Measurements from ENCODE around the gene NXPH1. TPM values are rescaled to one million over a fixed set of nuclear protein-coding genes. Genes with fewer than 3 reads are reported as not detected.

Gene NXPH1
- total RNA-seq, 4 donors from 2014 or later: not detected

DNA sequence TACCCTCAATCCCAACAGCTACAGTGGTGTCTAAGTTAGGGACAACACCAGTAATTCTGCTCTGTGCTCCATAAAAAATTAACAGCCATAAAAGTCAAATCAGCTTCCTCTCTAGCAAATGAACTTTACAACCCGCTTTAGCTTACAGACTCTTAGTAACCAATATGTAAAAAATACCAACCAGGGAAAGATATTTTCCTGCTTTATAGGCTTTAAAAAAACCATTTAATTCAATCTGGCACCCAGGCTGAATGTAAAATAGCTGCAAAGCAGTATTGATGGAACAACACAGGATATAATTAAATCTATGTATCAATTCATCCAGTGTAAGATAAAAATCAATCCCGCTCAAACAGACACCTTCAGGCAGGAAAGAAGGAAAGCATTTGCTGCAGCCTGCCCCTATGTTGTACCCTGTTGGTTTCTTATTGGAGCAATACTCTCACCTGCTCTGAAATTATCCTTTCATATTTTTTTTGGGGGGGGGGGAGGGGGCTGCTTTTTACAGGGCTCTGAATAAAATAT, 98.6 kb downstream of the NXPH1 start:
- Histone ChIP-seq H3K27me3 (no peaks in the 10 kb centered on the region), H3K27ac (no peak overlapping the region), H3K36me3 (no peaks in the 10 kb centered on the region), H3K4me3 (no peak overlapping the region), H3K9me3 (no peaks in the 10 kb centered on the region), H3K4me1 (no peaks in the 10 kb centered on the region)
- no peak for TF ChIP-seq POLR2A (IDR thresholded peaks at IDR 0.05)
- TF ChIP-seq, protein P1, sequence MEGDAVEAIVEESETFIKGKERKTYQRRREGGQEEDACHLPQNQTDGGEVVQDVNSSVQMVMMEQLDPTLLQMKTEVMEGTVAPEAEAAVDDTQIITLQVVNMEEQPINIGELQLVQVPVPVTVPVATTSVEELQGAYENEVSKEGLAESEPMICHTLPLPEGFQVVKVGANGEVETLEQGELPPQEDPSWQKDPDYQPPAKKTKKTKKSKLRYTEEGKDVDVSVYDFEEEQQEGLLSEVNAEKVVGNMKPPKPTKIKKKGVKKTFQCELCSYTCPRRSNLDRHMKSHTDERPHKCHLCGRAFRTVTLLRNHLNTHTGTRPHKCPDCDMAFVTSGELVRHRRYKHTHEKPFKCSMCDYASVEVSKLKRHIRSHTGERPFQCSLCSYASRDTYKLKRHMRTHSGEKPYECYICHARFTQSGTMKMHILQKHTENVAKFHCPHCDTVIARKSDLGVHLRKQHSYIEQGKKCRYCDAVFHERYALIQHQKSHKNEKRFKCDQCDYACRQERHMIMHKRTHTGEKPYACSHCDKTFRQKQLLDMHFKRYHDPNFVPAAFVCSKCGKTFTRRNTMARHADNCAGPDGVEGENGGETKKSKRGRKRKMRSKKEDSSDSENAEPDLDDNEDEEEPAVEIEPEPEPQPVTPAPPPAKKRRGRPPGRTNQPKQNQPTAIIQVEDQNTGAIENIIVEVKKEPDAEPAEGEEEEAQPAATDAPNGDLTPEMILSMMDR (IDR thresholded peaks at IDR 0.05): no peak
- no peak for DNase-seq
- intact Hi-C loops (cut with DNase I): no loop called here
- 85 to 91% methylated on average over 2 of the region's 2 CpGs for WGBS, 2 donors

DNA sequence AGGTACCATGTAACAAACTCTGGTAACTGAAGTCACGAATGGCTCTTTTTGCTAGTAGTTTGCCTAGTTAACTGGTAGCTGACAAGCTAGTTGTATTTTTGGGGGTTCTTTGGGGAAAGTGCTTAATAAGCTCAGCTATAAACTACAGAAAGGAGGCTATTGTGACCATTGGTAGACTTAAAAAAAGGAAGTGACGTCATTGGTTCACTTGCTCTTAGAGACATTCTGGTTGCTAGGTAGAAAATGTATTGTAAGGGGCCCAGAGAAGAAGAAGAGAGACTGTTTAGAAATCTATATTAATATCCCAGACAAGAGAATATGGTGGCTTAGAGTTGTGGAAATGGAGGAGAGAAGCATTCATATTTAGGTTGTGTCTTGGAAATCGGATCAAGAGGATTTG, 103.0 kb downstream of the NXPH1 start:
- no peaks in the 10 kb centered on the region for H3K36me3 ChIP-seq
- H3K9me3 ChIP-seq: no peaks in the 10 kb centered on the region
- H3K4me3 ChIP-seq: no peak overlapping the region
- intact Hi-C loops (cut with DNase I): no loop called here
- H3K27me3 ChIP-seq: no peaks in the 10 kb centered on the region
- TF ChIP-seq, protein P1 (IDR thresholded peaks at IDR 0.05): no peak
- no peak for TF ChIP-seq POLR2A (IDR thresholded peaks at IDR 0.05)
- no peak for DNase-seq
- no peak overlapping the region for H3K27ac ChIP-seq
- H3K4me1 ChIP-seq: no peaks in the 10 kb centered on the region
- WGBS, 2 donors: 70 to 72% methylated on average over 3 of the region's 3 CpGs

DNA sequence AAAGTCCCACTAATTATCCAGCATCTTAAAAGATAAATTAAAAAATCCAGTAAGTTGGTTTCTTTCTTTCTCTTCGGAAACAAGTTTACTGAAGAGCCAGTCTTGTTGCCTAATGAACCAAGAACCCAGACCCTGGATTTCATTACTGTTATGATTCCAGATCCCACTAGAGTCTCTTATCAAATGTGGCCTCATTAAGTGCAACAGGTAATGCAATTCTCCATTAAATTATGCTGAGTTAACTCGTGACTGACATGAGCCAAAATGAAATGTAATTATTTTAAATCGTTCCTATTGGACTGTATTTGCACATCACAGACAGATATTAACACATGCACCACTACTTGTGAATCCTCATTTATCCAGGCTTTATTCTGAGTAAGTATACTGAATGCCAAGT, 115.6 kb downstream of the NXPH1 start:
- intact Hi-C loops (cut with DNase I): no loop called here
- Histone ChIP-seq H3K4me3 (no peak overlapping the region), H3K9me3 (no peaks in the 10 kb centered on the region), H3K36me3 (no peaks in the 10 kb centered on the region), H3K27ac (no peak overlapping the region), H3K4me1 (no peaks in the 10 kb centered on the region), H3K27me3 (no peaks in the 10 kb centered on the region)
- no peak for DNase-seq
- WGBS, 2 donors: 60 to 70% methylated on average over 3 of the region's 3 CpGs
- TF ChIP-seq POLR2A (IDR thresholded peaks at IDR 0.05): no peak
- TF ChIP-seq, protein P1 (IDR thresholded peaks at IDR 0.05): no peak

DNA sequence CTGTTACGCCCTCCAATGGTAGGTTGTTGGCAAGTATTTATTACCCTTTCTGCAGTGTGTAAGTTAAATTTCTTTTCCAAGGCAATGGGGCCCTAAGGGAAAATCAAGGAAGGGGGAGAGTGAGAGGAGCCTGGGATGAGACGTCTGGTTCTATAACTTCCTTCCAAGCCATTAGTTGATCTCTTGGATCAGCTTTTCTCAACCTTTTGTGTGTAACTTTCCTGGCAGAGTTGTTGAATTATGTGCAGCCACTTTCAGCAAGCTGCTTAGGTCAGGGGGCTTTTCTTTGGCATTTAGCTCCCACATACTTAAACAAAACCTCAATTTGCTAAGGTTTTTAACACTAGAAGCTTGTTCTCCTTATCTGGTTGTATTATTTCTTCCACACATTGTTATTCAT, 127.1 kb downstream of the NXPH1 start:
- WGBS, 2 donors: 45 to 66% methylated on average over 2 of the region's 2 CpGs
- Histone ChIP-seq H3K27ac (no peak overlapping the region), H3K4me3 (no peak overlapping the region), H3K36me3 (no peaks in the 10 kb centered on the region), H3K9me3 (no peaks in the 10 kb centered on the region), H3K4me1 (no peaks in the 10 kb centered on the region), H3K27me3 (no peaks in the 10 kb centered on the region)
- intact Hi-C loops (cut with DNase I): no loop called here
- no peak for DNase-seq
- TF ChIP-seq POLR2A (IDR thresholded peaks at IDR 0.05): no peak
- TF ChIP-seq, protein P1 (IDR thresholded peaks at IDR 0.05): no peak

DNA sequence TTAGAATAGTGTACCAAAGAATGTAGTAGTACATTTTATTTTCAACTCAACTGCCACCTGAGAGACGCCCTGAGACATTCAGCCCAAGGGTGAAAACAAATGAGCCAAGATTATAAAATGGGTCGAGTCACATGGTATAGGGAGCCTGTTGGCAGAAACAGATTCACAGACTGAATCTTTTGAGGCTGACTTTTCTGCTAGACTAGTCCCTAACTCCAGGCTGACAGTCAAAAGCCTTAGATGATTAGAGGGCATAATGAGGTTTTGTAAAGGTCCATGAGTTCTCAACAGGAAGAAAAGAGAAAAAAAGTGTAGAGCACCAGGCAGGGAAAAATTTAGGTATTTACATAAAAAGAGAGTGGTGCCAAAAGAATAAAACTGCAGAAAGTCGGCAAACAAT, 128.0 kb downstream of the NXPH1 start:
- DNase-seq: no peak
- Histone ChIP-seq H3K9me3 (no peaks in the 10 kb centered on the region), H3K36me3 (no peaks in the 10 kb centered on the region), H3K27me3 (no peaks in the 10 kb centered on the region), H3K4me3 (no peak overlapping the region), H3K4me1 (no peaks in the 10 kb centered on the region), H3K27ac (no peak overlapping the region)
- intact Hi-C loops (cut with DNase I): no loop called here
- WGBS, 2 donors: 28 to 35% methylated on average over 3 of the region's 3 CpGs
- TF ChIP-seq, protein P1 (IDR thresholded peaks at IDR 0.05): no peak
- TF ChIP-seq POLR2A (IDR thresholded peaks at IDR 0.05): no peak
